ENCODE data around the gene TOX4. TPM values are rescaled to one million over a fixed set of nuclear protein-coding genes. Genes with fewer than 3 reads are reported as not detected.

Gene TOX4
- total RNA-seq, 1 donor from 2014 or later = 26.1 TPM

GRCh38 chr14:21503376-21503775 lies 26.4 kb downstream of the TOX4 start:
- DNase-seq = no peak

- no peak for DNase-seq
These were observed 28.1 kb downstream of the TOX4 start for GRCh38 chr14:21505012-21505553.

GRCh38 chr14:21506557-21506956 lies 29.6 kb downstream of the TOX4 start:
- no peak for DNase-seq

- DNase-seq = no peak
These were observed 32.6 kb downstream of the TOX4 start for GRCh38 chr14:21509432-21510143.

GRCh38 chr14:21510735-21511657 lies 34.0 kb downstream of the TOX4 start, which contains the start of gene METTL3:
Gene METTL3 (minus strand): TSS chr14:21511340. CDS start chr14:21511223, 117 bp downstream.
- peak; percentile 98 for DNase-seq

- no peak for DNase-seq
These were observed 37.3 kb downstream of the TOX4 start for GRCh38 chr14:21514341-21514740.

- no peak for DNase-seq
These were observed 41.7 kb downstream of the TOX4 start for GRCh38 chr14:21518725-21519124.

GRCh38 chr14:21520767-21521166 lies 43.8 kb downstream of the TOX4 start:
- no peak for DNase-seq

- DNase-seq = no peak
These were observed 44.5 kb downstream of the TOX4 start for GRCh38 chr14:21521501-21521900.

- no peak for DNase-seq
These were observed 46.2 kb downstream of the TOX4 start for GRCh38 chr14:21523203-21523602.

GRCh38 chr14:21524575-21525490 lies 47.8 kb downstream of the TOX4 start:
- no peak for DNase-seq

GRCh38 chr14:21525571-21525961 lies 48.6 kb downstream of the TOX4 start:
- no peak for DNase-seq

GRCh38 chr14:21525962-21526671 lies 49.1 kb downstream of the TOX4 start, which contains the start of gene SALL2:
Gene SALL2 (minus strand): TSS chr14:21526346. CDS start chr14:21526127, 219 bp downstream.
- peak; percentile 78 for DNase-seq

- DNase-seq = no peak
These were observed 49.8 kb downstream of the TOX4 start for GRCh38 chr14:21526672-21527317.

- DNase-seq = no peak
These were observed 50.3 kb downstream of the TOX4 start for GRCh38 chr14:21527318-21527679.

GRCh38 chr14:21528381-21529348 lies 51.7 kb downstream of the TOX4 start:
- no peak for DNase-seq

- DNase-seq = no peak
These were observed 52.5 kb downstream of the TOX4 start for GRCh38 chr14:21529515-21529914.

GRCh38 chr14:21533294-21533693 lies 56.3 kb downstream of the TOX4 start:
- DNase-seq = no peak

GRCh38 chr14:21534576-21534975 lies 57.6 kb downstream of the TOX4 start:
- no peak for DNase-seq
